Measurements from ENCODE around the gene GH1.

DNA sequence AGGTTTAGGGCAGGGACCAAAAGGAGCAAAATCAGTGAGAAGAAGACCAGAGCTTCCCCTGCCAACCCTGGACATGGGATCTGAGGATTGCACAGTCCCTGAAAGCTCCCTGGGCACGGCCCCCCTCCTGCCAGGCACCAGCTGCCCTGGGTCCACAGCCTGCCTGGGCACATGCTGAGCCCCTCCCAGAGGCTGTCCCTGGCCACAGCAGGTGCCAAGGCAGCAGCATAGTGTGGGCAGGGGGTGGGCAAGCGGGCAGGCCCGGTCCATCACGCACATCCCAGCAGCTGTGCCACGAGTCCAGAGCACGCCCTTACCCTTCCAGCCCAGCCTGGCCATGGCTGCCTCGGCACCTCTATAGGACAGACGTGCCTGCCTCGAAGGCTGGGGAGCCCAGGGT, 41.4 kb upstream of the GH1 start:
- TF ChIP-seq, protein P1, sequence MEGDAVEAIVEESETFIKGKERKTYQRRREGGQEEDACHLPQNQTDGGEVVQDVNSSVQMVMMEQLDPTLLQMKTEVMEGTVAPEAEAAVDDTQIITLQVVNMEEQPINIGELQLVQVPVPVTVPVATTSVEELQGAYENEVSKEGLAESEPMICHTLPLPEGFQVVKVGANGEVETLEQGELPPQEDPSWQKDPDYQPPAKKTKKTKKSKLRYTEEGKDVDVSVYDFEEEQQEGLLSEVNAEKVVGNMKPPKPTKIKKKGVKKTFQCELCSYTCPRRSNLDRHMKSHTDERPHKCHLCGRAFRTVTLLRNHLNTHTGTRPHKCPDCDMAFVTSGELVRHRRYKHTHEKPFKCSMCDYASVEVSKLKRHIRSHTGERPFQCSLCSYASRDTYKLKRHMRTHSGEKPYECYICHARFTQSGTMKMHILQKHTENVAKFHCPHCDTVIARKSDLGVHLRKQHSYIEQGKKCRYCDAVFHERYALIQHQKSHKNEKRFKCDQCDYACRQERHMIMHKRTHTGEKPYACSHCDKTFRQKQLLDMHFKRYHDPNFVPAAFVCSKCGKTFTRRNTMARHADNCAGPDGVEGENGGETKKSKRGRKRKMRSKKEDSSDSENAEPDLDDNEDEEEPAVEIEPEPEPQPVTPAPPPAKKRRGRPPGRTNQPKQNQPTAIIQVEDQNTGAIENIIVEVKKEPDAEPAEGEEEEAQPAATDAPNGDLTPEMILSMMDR (IDR thresholded peaks at IDR 0.05) = no peak
- no peak for TF ChIP-seq POLR2A (IDR thresholded peaks at IDR 0.05)
- TF ChIP-seq POLR2AphosphoS5 (IDR thresholded peaks at IDR 0.05) = no peak
